Kidney epithelial cell (primary cell): ENCODE results near the gene ZNF431. TPM values are rescaled to one million over a fixed set of nuclear protein-coding genes. Genes with fewer than 3 reads are reported as not detected.
"Not testable (repeated sequence)": the region's sequence is repeated elsewhere in the genome, so short reads cannot be mapped to it uniquely, and the experiment has no call there.

Source experiments
- DNase-seq: peaks from one replicate; pipeline ENCODE4 v3.0.0-alpha.2; 2010; ENCODE audit warnings: low read depth
- H3K27me3 ChIP-seq: 2 replicates; pipeline ENCODE4 v1.6.0; 2011; ENCODE audit warnings: low read length; ENCODE audit not compliant: control insufficient read depth, insufficient read depth
- H3K36me3 ChIP-seq: 2 replicates; pipeline ENCODE4 v1.5.1; 2011; ENCODE audit warnings: low read length; ENCODE audit not compliant: control insufficient read depth, insufficient read depth
- H3K4me3 ChIP-seq: 2 replicates; pipeline ENCODE4 v1.5.1; 2011; ENCODE audit warnings: low read depth, mild to moderate bottlenecking, control low read depth, low read length
- total RNA-seq: library from RNA; depleted of rRNA; stranded (reverse); fragments of >200 nt; gene quantifications from 2 replicates; pipeline ENCODE4 v1.2.3, GENCODE V29; 2015
- TF ChIP-seq, protein P1 (sequence below): IDR thresholded peaks from 2 replicates; pipeline ENCODE4 v1.5.1; 2011; ENCODE audit warnings: mild to moderate bottlenecking, moderate library complexity, low read length, control low read depth, inconsistent platforms; ENCODE audit not compliant: insufficient read depth, poor library complexity, severe bottlenecking

The ZNF431 gene
- total RNA-seq, 1 donor from 2014 or later = 3.5 TPM

DNA sequence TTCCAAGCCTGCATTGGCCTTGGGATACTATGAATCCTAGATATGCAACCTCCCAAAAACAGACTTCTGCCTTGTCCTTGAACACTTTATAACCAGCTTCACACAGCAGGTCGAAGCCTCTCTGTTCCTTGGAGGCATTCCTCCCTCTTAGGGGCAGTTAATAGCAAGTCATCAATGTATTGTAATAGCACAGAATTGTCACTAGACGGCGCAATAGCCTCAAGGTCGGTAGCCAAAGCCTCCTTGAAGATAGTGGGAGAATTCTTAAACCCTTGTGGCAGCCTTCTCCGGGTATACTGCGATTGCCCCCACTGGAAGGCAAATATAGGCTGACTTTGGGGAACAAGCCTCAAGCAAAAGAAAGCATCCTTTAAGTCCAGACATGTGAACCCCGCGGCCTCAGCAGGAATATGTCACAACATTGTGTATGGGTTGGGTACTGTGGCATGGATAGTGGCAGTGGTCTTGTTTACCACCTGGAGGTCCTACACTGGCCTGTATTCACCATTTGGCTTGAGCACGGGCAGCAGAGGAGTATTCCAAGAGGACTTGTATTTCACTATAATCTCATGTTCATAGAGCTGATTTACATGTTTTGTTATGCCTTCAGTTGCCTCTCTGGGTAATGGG, 61.1 kb downstream of the ZNF431 start:
- no peak overlapping the region for H3K4me3 ChIP-seq
- DNase-seq = no peak

DNA sequence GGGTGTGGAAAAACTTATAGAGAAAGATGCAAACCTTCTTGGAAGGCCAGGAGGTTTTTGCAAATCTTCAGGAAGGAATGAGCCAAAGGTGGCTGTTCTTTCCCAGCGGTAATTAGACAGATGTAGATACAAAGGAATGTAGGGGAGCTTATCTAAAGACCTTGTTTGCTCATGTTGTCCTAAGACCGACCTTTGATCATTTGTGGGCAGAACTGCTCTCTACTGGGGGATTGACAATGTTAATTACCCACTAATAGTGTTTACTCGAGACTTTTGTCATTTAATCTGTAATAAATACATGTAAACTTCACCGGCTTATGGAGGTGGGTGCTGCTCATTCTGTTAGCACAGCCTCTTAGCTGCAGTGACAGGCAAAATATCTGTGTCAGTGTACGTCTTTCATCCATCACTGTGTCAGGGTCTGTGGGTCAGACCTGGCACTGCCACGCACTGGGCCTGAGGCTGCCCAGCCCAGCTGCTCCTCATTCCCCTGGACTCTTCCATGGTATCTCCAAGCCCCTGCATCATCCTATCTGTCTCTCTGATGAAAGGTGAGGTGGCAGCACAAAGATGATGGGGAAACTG, 68.3 kb downstream of the ZNF431 start:
- Histone ChIP-seq H3K27me3 (no peaks in the 10 kb centered on the region), H3K36me3 (no peaks in the 10 kb centered on the region), H3K4me3 (no peak overlapping the region)
- no peak for DNase-seq
- TF ChIP-seq, protein P1, sequence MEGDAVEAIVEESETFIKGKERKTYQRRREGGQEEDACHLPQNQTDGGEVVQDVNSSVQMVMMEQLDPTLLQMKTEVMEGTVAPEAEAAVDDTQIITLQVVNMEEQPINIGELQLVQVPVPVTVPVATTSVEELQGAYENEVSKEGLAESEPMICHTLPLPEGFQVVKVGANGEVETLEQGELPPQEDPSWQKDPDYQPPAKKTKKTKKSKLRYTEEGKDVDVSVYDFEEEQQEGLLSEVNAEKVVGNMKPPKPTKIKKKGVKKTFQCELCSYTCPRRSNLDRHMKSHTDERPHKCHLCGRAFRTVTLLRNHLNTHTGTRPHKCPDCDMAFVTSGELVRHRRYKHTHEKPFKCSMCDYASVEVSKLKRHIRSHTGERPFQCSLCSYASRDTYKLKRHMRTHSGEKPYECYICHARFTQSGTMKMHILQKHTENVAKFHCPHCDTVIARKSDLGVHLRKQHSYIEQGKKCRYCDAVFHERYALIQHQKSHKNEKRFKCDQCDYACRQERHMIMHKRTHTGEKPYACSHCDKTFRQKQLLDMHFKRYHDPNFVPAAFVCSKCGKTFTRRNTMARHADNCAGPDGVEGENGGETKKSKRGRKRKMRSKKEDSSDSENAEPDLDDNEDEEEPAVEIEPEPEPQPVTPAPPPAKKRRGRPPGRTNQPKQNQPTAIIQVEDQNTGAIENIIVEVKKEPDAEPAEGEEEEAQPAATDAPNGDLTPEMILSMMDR = no peak

More for the DNA sequence above, 61.1 kb downstream of the ZNF431 start:
- no peaks in the 10 kb centered on the region for H3K27me3 ChIP-seq
- H3K36me3 ChIP-seq = no peaks in the 10 kb centered on the region
- TF ChIP-seq, protein P1 = peak; percentile 27

DNA sequence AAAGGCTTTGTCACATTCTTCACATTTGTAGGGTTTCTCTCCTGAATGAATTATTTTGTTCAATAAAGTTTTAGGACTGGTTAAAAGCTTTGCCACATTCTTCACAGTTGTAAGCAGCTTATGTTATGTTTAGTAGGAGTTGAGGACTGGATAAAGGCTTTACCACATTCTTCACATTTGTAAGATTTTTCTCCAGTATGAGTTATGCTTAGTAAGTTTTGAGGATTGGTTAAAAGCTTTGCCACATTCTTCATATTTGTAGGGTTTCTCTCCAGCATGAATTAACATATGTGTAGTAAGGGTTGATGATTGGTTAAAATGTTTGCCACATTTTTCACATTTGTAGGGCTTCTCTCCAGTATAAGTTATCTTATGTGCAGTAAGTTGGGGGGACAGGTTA, 79.9 kb downstream of the ZNF431 start:
- Histone ChIP-seq H3K36me3 (no peaks in the 10 kb centered on the region), H3K27me3 (no peaks in the 10 kb centered on the region), H3K4me3 (no peak overlapping the region)
- TF ChIP-seq, protein P1 = no peak
- no peak for DNase-seq

DNA sequence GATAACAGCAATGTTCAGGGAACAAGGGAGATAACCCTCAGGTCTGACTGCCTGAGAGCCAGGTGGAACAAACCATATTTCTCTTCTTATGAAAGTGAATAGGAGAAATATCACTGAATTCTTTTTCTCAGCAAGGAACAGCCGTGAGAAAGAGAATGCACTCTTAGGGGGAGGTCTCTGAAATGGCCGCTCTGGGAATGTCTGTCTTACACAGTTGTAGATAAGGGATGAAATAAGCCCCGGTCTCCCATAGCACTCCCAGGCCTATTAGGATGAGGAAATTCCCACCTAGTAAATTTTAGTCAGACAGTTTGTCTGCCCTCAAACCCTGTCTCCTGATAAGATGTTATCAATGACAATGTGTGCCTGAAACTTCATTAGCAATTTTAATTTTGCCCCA, 88.1 kb downstream of the ZNF431 start:
- not testable (repeated sequence) for H3K27me3 ChIP-seq, H3K4me3 ChIP-seq, H3K36me3 ChIP-seq, DNase-seq

DNA sequence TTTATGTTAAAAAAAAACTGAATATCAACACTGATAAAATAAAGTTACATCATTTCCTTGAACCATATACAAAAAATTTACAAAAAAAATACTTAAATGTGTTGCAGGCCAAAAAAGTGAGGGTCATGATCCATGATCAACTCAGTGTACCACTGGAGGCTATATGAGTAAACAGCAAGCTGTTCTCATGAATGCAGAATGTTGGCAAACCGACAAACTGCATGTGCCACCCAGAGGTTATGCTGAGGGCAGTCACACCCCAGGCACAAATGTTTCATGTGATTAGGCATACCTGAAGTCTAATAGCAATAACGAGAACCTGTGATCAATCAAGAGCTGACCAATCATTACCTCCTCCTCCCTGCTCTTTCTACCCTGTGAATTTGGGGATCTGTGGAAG, 91.9 kb downstream of the ZNF431 start:
- Histone ChIP-seq H3K4me3 (no peak overlapping the region), H3K36me3 (no peaks in the 10 kb centered on the region), H3K27me3 (no peaks in the 10 kb centered on the region)
- TF ChIP-seq, protein P1 = no peak
- DNase-seq = no peak

DNA sequence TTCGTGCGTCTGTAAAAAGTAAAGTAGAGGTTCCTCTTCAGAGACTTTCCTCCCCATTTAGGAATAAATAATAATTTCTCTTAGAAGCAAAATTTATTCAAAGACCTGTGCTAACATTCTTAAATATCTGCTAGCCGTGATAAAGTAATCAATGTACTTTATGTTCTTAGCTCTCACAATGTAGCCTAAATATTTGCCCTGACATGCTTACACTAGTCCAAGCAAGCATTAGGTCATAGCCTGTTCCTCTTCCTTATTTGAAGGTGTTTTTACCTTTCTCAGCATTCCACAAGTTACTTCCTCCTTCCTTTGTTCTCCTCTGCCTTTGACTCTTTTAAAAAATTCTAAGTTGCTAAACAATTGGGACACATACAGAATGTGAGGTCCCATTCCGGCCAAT, 94.9 kb downstream of the ZNF431 start:
- not testable (repeated sequence) for H3K36me3 ChIP-seq, H3K4me3 ChIP-seq, H3K27me3 ChIP-seq, DNase-seq

DNA sequence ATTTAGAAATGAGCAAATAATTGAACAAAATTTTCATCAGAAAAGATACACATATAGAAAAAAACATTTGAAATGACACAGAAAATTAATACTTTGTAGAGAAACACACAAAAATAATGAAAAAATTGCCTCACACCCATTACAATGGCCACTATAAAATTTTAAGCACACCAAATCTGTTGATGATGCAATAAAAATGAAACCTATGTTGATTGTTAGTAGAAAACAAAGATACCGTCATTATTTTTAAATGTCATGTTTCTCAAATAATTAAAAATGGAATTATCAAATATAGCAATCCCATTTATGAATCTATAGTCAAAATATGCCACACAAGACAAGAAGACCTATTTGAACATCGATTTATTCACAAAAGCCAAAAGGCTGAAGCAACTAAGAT, 96.8 kb downstream of the ZNF431 start:
- TF ChIP-seq, protein P1 = no peak
- H3K27me3 ChIP-seq = no peaks in the 10 kb centered on the region
- no peak overlapping the region for H3K4me3 ChIP-seq
- H3K36me3 ChIP-seq = no peaks in the 10 kb centered on the region
- DNase-seq = no peak
